Rectal smooth muscle tissue (tissue), 1 donor: ENCODE measurements around the gene LIPH.
"Not testable (repeated sequence)": the region's sequence is repeated elsewhere in the genome, so short reads cannot be mapped to it uniquely, and the experiment has no call there.

ENCODE experiments used
- H3K27ac ChIP-seq: one replicate; pipeline ENCODE4 v1.7.0; 2013; ENCODE audit warnings: low read depth, low read length, inconsistent platforms
- H3K27me3 ChIP-seq: one replicate; pipeline ENCODE4 v1.7.0; 2013; ENCODE audit warnings: low read length; ENCODE audit not compliant: control insufficient read depth, insufficient read depth
- H3K36me3 ChIP-seq: one replicate; pipeline ENCODE4 v1.7.0; 2013; ENCODE audit warnings: low read length; ENCODE audit not compliant: control insufficient read depth, insufficient read depth
- H3K4me1 ChIP-seq: one replicate; pipeline ENCODE4 v1.7.0; 2013; ENCODE audit warnings: low read length; ENCODE audit not compliant: control insufficient read depth, insufficient read depth
- H3K4me3 ChIP-seq: one replicate; pipeline ENCODE4 v1.7.0; 2013; ENCODE audit warnings: low read length
- H3K9ac ChIP-seq: one replicate; pipeline ENCODE4 v1.7.0; 2013; ENCODE audit warnings: low read length

LIPH gene

DNA sequence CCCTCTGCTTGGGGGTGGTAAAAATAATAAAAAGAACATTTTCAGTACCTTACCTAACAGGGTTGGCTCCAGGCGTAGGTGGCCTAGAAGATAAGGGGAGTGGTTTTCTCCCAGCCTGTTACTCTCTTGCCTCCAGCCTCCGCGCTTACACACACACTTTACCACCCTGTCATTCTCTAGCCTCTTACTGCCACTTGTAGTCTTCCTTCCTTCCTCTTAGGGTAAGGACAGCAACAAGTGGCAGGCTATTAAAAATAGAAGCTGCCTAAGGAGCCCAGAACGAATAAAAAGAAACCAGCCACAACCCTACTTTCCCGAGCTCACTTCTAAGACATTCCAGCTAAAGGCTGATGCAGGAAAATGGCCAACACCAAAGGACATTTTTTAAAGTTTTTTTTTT, 9.6 kb upstream of the LIPH start:
- H3K27ac ChIP-seq, result no peak overlapping the region
- H3K27me3 ChIP-seq, result no peaks in the 10 kb centered on the region
- no peaks in the 10 kb centered on the region for H3K36me3 ChIP-seq
- H3K4me1 ChIP-seq, result no peaks in the 10 kb centered on the region
- no peak overlapping the region for H3K9ac ChIP-seq
- H3K4me3 ChIP-seq, result no peak overlapping the region

GRCh38 chr3:185561374-185561943, 9.1 kb upstream of the LIPH start:
- Histone ChIP-seq H3K9ac (no peak overlapping the region), H3K27me3 (no peaks in the 10 kb centered on the region), H3K4me3 (no peak overlapping the region), H3K36me3 (no peaks in the 10 kb centered on the region), H3K27ac (no peak overlapping the region), H3K4me1 (no peaks in the 10 kb centered on the region)

GRCh38 chr3:185560676-185561075, 8.3 kb upstream of the LIPH start:
- H3K4me3 ChIP-seq, result no peak overlapping the region
- no peaks in the 10 kb centered on the region for H3K4me1 ChIP-seq
- H3K36me3 ChIP-seq, result no peaks in the 10 kb centered on the region
- no peaks in the 10 kb centered on the region for H3K27me3 ChIP-seq
- H3K9ac ChIP-seq, result no peak overlapping the region
- H3K27ac ChIP-seq, result no peak overlapping the region

DNA sequence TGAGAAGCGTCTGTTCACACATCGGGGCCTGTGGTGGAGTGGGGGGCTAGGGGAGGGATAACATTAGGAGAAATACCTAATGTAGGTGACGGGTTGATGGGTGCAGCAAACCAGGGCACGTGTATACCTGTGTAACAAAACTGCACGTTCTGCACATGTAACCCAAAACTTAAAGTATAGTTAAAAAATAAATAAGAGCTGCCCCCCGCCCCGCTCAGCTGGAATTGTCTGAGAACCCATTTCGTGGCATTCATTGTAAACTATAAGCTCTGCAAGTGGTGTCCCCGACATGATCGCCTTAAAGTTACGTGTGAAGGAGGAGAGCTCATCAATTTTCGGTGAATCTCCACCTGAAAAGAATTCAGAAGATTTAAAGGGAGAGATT, 7.3 kb upstream of the LIPH start:
- no peaks in the 10 kb centered on the region for H3K27me3 ChIP-seq
- no peaks in the 10 kb centered on the region for H3K36me3 ChIP-seq
- H3K4me1 ChIP-seq, result no peaks in the 10 kb centered on the region
- no peak overlapping the region for H3K9ac ChIP-seq
- H3K27ac ChIP-seq, result no peak overlapping the region
- no peak overlapping the region for H3K4me3 ChIP-seq

GRCh38 chr3:185558395-185558794, 6.0 kb upstream of the LIPH start:
- H3K4me3 ChIP-seq, result no peak overlapping the region
- H3K27ac ChIP-seq, result no peak overlapping the region
- H3K27me3 ChIP-seq, result no peaks in the 10 kb centered on the region
- H3K36me3 ChIP-seq, result no peaks in the 10 kb centered on the region
- no peaks in the 10 kb centered on the region for H3K4me1 ChIP-seq
- no peak overlapping the region for H3K9ac ChIP-seq

- H3K27ac ChIP-seq, H3K4me3 ChIP-seq, H3K27me3 ChIP-seq, H3K4me1 ChIP-seq, H3K36me3 ChIP-seq, H3K9ac ChIP-seq: not testable (repeated sequence)
Observed at GRCh38 chr3:185556640-185557039, 4.3 kb upstream of the LIPH start.

GRCh38 chr3:185555860-185556347, 3.5 kb upstream of the LIPH start:
- no peaks in the 10 kb centered on the region for H3K27me3 ChIP-seq
- H3K4me1 ChIP-seq, result no peaks in the 10 kb centered on the region
- H3K4me3 ChIP-seq, result no peak overlapping the region
- H3K9ac ChIP-seq, result no peak overlapping the region
- H3K27ac ChIP-seq, result no peak overlapping the region
- no peaks in the 10 kb centered on the region for H3K36me3 ChIP-seq

DNA sequence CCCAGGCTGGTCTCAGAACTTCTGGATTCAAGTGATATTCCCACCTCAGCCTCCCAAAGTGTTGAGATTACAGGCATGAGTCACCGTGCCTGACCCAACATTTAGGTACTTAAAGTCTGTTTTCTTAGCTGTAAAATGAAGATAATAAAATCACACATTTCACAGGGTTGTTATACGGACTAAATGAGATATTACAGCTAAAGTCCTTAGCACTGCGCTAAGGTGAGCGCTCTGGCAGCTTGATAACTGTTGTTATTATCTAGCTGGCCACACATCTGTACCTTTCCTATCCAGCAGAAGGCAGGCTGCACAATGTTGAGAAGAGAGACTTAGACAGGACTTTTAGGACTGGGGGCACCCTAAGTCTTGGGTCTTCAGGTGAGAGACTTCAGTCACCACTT, 2.7 kb upstream of the LIPH start:
- no peaks in the 10 kb centered on the region for H3K27me3 ChIP-seq
- no peaks in the 10 kb centered on the region for H3K36me3 ChIP-seq
- no peaks in the 10 kb centered on the region for H3K4me1 ChIP-seq
- no peak overlapping the region for H3K4me3 ChIP-seq
- no peak overlapping the region for H3K9ac ChIP-seq
- H3K27ac ChIP-seq, result no peak overlapping the region

DNA sequence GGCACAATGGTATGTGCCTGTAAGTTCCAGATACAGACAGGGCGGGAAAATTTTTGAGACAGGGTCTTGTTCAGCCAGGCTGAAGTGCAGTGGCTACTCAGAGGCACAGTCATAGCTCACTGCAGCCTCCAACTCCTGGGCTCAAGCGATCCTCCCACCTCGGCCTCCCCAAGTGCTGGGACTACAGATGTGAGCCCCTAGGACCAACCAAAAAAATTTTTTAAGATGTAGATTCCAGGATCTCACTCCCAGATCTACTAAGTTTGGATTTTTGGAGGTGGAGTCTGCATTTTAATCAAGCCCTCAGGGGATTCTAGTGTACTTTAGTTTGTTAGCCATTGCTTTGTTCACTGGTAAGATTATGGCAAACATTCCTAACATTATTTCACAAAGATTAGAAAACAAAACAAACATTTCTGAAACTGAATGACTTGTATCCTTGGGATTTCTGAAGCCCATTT, 2.7 kb downstream of the LIPH start:
- no peaks in the 10 kb centered on the region for H3K36me3 ChIP-seq
- H3K4me1 ChIP-seq, result no peaks in the 10 kb centered on the region
- H3K27me3 ChIP-seq, result no peaks in the 10 kb centered on the region
- no peak overlapping the region for H3K4me3 ChIP-seq
- no peak overlapping the region for H3K9ac ChIP-seq
- no peak overlapping the region for H3K27ac ChIP-seq

- Histone ChIP-seq H3K9ac (no peak overlapping the region), H3K4me1 (no peaks in the 10 kb centered on the region)
Observed at GRCh38 chr3:185549122-185549521, 3.3 kb downstream of the LIPH start.

DNA sequence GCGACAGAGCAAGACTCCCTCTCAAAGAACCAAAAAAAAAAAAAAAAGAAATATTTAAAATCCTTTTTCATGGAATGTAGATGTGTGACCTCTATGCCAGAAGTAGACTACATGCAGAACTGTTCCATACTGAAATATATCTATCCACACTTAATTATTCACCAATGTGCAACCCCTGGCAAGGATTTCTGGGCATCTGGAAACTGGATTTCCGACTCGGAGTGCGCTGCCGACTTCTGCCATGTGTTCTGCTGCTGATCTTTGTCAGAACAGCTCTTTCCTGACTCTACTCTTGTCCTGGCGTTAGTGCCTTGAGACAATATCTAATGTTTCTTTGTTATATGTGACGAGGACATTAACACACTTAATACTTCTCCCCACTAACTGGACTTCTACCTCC, 11.7 kb downstream of the LIPH start:
- Histone ChIP-seq H3K27me3 (no peaks in the 10 kb centered on the region), H3K27ac (no peak overlapping the region), H3K4me1 (no peaks in the 10 kb centered on the region), H3K4me3 (no peak overlapping the region), H3K9ac (no peak overlapping the region), H3K36me3 (no peaks in the 10 kb centered on the region)

More at GRCh38 chr3:185549122-185549521, 3.3 kb downstream of the LIPH start:
- Histone ChIP-seq H3K4me3 (no peak overlapping the region), H3K27me3 (no peaks in the 10 kb centered on the region), H3K27ac (no peak overlapping the region), H3K36me3 (no peaks in the 10 kb centered on the region)

DNA sequence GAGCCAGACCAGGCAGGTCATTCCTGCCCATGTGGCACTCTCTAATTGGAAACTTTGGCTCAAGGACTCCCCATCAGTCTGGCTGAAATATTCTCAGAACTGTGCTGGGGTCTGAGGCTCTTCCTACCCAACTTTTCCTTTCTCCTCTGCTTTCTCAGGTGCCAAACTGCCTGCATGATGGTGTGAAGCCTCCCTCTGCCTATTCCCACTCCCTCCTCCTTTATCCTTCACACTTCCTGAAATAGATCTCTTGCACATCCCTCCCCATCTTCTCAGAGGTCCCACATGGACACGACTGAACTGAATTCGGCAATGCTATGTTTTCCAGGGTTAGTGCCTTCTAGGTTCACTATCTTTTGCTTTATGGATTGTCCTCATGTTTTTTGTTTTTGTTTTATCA, 12.5 kb downstream of the LIPH start:
- H3K27ac ChIP-seq, result no peak overlapping the region
- no peaks in the 10 kb centered on the region for H3K4me1 ChIP-seq
- no peak overlapping the region for H3K4me3 ChIP-seq
- H3K27me3 ChIP-seq, result no peaks in the 10 kb centered on the region
- no peaks in the 10 kb centered on the region for H3K36me3 ChIP-seq
- H3K9ac ChIP-seq, result no peak overlapping the region

- H3K36me3 ChIP-seq, result no peaks in the 10 kb centered on the region
- no peaks in the 10 kb centered on the region for H3K4me1 ChIP-seq
- H3K9ac ChIP-seq, result no peak overlapping the region
- no peak overlapping the region for H3K27ac ChIP-seq
- H3K27me3 ChIP-seq, result no peaks in the 10 kb centered on the region
- H3K4me3 ChIP-seq, result no peak overlapping the region
Observed at GRCh38 chr3:185537369-185537970, 14.9 kb downstream of the LIPH start.
